Astrocyte of the cerebellum (primary cell): ENCODE data around the gene WDR5B.
A peak's percentile ranks its signal among the peaks of the same experiment; 100 is the strongest.

Experiments used
- DNase-seq: peaks from one replicate; pipeline ENCODE4 v3.0.0-alpha.2; 2011; ENCODE audit warnings: low read depth
- H3K4me3 ChIP-seq: 2 replicates; pipeline ENCODE4 v1.5.1; 2011; ENCODE audit warnings: mild to moderate bottlenecking, low read depth, low read length, moderate library complexity
- CTCF ChIP-seq: IDR thresholded peaks from 2 replicates; pipeline ENCODE4 v1.5.1; 2012; ENCODE audit warnings: low read length, low read depth, moderate library complexity, mild to moderate bottlenecking; ENCODE audit errors: missing control alignments
- in situ Hi-C: cut with HindIII; loops from 2 replicates; pipeline ENCODE4 v1.10.0; 2017; ENCODE audit warnings: low sequenced_read_pairs

WDR5B gene

GRCh38 chr3:122391681-122392446 is 24.0 kb downstream of the WDR5B start:
- DNase-seq = no peak
- TF ChIP-seq CTCF = no peak
- in situ Hi-C loops = no loop called here

GRCh38 chr3:122390665-122391064 is 25.2 kb downstream of the WDR5B start:
- TF ChIP-seq CTCF = no peak
- DNase-seq = no peak
- H3K4me3 ChIP-seq = no peak overlapping the region
- in situ Hi-C loops = no loop called here

More at GRCh38 chr3:122391681-122392446, 24.0 kb downstream of the WDR5B start:
- no peak overlapping the region for H3K4me3 ChIP-seq

GRCh38 chr3:122389892-122390291 is 26.0 kb downstream of the WDR5B start:
- in situ Hi-C loops = no loop called here
- no peak overlapping the region for H3K4me3 ChIP-seq
- TF ChIP-seq CTCF = no peak
- DNase-seq = no peak

GRCh38 chr3:122389197-122389596 is 26.7 kb downstream of the WDR5B start:
- no peak for DNase-seq

GRCh38 chr3:122387709-122388108 is 28.2 kb downstream of the WDR5B start:
- no peak overlapping the region for H3K4me3 ChIP-seq
- no peak for DNase-seq
- in situ Hi-C loops = no loop called here
- TF ChIP-seq CTCF = no peak

More at GRCh38 chr3:122389197-122389596, 26.7 kb downstream of the WDR5B start:
- in situ Hi-C loops = no loop called here
- H3K4me3 ChIP-seq = no peak overlapping the region
- TF ChIP-seq CTCF = no peak

GRCh38 chr3:122383771-122384697 is 31.8 kb downstream of the WDR5B start, which contains the start of gene FAM162A:
FAM162A (plus strand) TSS chr3:122384182; CDS start chr3:122384266, 84 bp downstream.
- peak; percentile 49 for TF ChIP-seq CTCF
- in situ Hi-C loops = no loop called here
- H3K4me3 ChIP-seq = peak within 1 kb of the TSS; percentile 96
- DNase-seq = peak; percentile 36
